Measurements from ENCODE around the gene RAB4B.

Gene RAB4B

DNA sequence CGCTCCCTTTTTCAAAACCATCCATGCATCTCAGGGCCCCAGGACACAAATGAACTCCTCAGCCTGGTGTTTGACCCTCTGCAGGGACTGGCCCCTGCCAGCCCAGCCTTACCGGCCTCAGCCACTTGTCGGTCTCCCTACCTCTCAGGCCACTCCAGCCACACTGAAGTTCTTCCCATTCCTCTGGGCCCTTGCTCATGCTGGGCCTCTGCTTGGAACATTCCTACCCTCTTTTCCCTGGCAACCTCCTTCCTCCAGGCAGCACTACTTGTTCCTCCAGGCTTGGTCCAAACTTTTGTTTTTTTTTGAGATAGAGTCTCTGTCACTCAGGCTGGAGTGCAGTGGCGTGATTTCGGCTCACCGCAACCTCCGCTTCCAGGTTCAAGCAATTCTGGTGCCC is 13.3 kb downstream of the RAB4B start:
- H3K9me3 ChIP-seq, result no peaks in the 10 kb centered on the region
- H3K4me2 ChIP-seq, result peak overlapping the region; percentile 12; the same call in 1 of the 2 replicates
- peaks cover 25% of the 10 kb centered on the region for H3K4me1 ChIP-seq
- H4K20me1 ChIP-seq, result no peaks in the 10 kb centered on the region
- H3K27ac ChIP-seq, result no peak overlapping the region
- TF ChIP-seq Cebpa-rat (IDR thresholded peaks at IDR 0.05), result no peak
- peaks cover 42% of the 10 kb centered on the region for H3K36me3 ChIP-seq
- no peaks in the 10 kb centered on the region for H3K27me3 ChIP-seq
- H3K9ac ChIP-seq, result no peak overlapping the region
- no peak overlapping the region for H3K4me3 ChIP-seq

DNA sequence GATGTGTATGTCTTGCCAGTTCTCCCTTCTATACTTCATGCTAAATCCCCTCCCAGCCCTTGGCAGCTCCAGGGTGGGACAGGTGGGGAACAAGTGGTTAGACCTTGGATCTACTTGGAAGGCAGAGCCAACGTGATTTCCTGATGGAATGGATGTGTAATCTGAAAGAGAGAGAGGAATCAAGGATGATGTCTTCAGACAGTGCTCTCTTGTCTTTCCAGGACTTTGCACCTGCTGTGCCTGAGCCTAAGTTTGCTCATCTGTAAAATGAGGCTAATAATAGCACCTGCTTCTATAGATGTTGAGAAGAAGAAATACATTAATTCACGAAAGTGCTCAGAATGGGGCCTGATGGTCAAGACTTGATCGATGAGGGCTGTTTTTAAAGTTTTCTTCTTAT is 13.9 kb downstream of the RAB4B start:
- Histone ChIP-seq H3K27me3 (no peaks in the 10 kb centered on the region), H3K4me3 (no peak overlapping the region), H3K9ac (peak overlapping the region; percentile 4; the same call in 1 of the 2 replicates), H3K36me3 (peaks cover 43% of the 10 kb centered on the region), H3K9me3 (no peaks in the 10 kb centered on the region), H3K27ac (no peak overlapping the region), H3K4me1 (peaks cover 27% of the 10 kb centered on the region), H4K20me1 (no peaks in the 10 kb centered on the region), H3K4me2 (peak overlapping the region; percentile 12)
- TF ChIP-seq Cebpa-rat (IDR thresholded peaks at IDR 0.05), result no peak

DNA sequence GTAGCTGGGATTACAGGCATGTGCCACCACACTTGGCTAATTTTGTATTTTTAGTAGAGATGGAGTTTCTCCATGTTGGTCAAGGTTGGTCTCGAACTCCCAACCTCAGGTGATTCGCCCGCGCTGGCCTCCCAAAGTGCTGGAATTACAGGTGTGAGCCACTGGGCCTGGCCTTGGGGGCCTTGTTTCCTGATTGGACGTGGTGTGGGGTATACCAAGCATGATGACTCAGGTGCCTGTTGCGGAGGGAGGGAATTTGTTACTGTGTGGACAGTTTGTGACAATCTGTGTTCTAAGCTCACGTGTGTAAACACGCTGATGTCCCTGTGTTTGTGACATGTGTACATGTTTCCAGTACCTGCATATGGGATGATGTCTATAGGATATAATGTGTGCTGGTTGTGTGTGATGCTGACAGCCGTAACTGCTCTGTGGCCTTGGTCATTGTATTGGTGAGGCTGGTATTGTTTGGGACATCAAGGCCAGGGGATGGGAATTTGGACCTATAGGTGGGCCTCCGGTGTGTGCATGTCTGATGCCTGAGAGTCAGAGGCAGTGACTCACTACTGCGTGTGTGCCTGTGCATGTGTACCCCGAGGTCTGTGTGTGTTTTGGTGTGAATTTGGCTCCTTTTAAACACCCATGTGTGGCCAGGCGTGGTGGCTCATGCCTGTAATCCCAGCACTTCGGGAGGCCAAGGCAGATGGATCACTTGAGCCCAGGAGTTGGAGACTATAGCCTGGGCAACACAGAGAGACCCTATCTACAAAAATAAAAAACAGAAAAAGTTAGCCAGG is 19.3 kb downstream of the RAB4B start:
- peaks cover 30% of the 10 kb centered on the region for H4K20me1 ChIP-seq
- H3K4me2 ChIP-seq, result peak overlapping the region; percentile 79
- H3K27ac ChIP-seq, result peak overlapping the region; percentile 61
- peak overlapping the region; percentile 76; the same call in 1 of the 2 replicates for H3K9ac ChIP-seq
- H3K4me3 ChIP-seq, result peak overlapping the region; percentile 68
- H3K36me3 ChIP-seq, result peaks cover 36% of the 10 kb centered on the region
- no peaks in the 10 kb centered on the region for H3K9me3 ChIP-seq
- H3K27me3 ChIP-seq, result no peaks in the 10 kb centered on the region
- peaks cover 45% of the 10 kb centered on the region for H3K4me1 ChIP-seq
- TF ChIP-seq Cebpa-rat (IDR thresholded peaks at IDR 0.05), result no peak

DNA sequence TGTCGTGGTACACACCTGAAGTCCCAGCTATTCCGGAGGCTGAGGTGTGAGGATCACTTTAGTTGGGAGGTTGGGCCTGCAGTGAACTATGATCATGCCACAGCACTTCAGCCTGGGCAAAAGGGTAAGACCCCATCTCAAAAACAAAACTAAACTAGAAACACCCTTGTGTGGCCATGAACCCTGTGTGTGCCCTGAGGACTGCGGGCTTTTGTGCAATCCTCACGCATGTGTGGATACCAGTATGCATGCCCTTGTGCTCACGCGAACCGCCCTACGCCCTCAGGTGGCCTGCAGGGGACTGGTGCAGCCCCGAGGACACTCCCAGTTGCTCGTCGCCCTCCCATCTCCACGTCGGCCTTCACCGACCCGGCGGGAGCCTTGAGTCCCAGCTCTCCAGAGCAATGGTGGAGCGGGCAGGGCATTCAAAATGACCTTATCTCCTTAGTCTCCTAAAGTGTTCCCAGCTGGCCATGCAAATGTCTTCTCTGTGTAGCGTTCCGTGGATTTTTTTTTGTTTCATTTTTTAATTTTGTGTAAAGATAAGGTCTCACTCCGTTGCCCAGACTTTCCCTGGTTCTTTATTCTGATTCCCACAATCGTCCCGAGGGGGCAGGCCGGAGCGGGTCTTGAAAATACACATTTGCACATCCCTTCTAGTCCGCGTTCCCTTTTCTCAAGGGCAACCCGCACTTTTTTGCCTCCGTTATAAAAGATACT is 20.1 kb downstream of the RAB4B start:
- peaks cover 38% of the 10 kb centered on the region for H4K20me1 ChIP-seq
- no peak; the same call in 1 of the 2 replicates for TF ChIP-seq Cebpa-rat (IDR thresholded peaks at IDR 0.05)
- peak overlapping the region; percentile 68 for H3K4me3 ChIP-seq
- H3K27ac ChIP-seq, result peak overlapping the region; percentile 61
- peaks cover 38% of the 10 kb centered on the region for H3K36me3 ChIP-seq
- peak overlapping the region; percentile 79 for H3K4me2 ChIP-seq
- H3K4me1 ChIP-seq, result peaks cover 48% of the 10 kb centered on the region
- H3K9me3 ChIP-seq, result no peaks in the 10 kb centered on the region
- no peaks in the 10 kb centered on the region for H3K27me3 ChIP-seq
- peak overlapping the region; percentile 76 for H3K9ac ChIP-seq

DNA sequence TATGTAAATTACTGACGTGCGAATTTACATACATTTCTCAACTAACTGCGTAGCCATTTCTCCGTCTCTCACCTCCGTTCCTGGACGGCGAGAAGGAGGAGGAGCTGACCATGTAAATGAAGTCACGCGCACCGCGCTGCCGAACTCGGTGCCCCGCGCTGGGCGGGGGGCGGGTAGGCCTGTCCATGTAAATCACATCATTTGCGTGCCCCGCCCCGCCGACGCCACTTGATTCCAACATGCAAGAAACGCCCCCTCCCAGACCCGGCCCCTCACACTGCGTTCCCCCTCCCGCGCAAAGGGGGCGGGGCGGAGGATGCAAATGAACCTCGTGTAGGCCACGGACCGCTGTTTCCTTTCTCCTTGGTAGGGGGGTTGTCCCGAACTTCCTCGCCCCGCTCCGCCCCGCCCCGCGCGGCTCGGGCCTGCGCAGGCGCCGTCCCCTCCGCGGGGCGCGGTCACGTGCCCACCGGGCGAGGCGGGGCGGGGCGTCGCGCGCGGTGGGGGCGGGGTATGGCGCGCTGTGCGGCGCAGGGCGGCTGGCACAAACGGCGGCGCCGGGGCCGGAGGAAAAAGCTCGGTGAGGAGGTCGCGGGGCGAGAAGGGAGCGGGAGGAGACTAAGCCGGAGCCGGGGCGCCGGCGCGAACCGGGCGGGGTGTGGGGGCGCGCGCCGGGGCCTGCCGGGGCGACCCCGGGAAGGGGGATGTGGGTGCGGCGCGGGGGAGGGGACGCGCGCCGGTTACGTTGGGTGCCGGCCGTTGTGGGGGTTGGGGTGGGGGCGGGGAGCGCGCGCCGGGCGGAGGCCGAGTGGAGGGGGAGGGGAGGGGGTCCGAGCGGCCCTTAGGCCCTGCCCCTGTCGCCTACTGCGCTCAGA is 20.9 kb downstream of the RAB4B start, which contains the start of gene EGLN2:
Gene EGLN2, plus strand, starts transcription at position 509 of the 875 bp plus-strand sequence. CDS start 1,382 bp downstream, outside the sequence.
- Histone ChIP-seq H3K27me3 (no peaks in the 10 kb centered on the region), H3K9me3 (no peaks in the 10 kb centered on the region), H3K4me2 (peak within 1 kb of the TSS; percentile 94), H3K36me3 (peaks cover 46% of the 10 kb centered on the region), H3K4me3 (peak within 1 kb of the TSS; percentile 97), H4K20me1 (peaks cover 46% of the 10 kb centered on the region), H3K27ac (peak within 1 kb of the TSS; percentile 97), H3K4me1 (peaks cover 56% of the 10 kb centered on the region), H3K9ac (peak within 1 kb of the TSS; percentile 97)
- no peak for TF ChIP-seq Cebpa-rat (IDR thresholded peaks at IDR 0.05)

DNA sequence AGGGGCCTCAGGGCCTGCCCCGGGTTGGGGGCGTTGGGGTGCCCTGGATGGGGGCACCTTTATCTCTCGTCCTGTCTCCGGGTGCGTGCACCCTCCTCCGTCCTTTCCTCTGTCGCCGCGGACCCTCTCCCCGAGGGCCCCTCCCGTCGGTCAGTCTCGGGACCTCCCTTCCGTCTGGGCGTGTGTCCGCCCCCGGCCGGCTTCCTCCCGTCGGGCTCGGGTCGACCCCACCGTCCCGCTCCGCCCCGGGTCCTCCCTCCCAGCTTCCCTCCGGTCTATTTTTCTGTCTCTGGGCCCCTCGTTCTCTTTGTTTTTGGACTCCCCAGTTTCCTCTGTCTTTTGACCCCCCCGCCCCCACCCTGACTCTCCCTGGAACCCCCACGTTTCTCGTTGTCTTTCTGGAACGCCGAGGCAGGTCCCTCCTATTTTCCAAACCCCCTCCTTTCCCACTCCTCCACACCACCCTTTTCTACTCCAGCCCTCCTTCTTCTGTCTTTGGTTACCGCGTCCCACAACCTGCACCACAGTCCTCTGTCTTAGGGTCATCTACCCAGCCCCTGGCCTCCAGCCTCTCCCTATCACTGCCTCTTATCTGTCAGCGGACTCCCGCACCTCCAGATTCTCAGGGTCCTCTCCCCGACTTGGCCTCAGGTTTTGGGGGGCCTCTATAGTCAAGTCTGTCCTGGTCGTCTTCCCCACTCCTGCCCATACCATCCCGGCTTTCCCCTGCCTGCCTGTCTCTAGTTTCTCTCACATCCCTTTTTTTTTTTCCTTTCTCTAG is 21.7 kb downstream of the RAB4B start:
- H4K20me1 ChIP-seq, result peaks cover 54% of the 10 kb centered on the region

DNA sequence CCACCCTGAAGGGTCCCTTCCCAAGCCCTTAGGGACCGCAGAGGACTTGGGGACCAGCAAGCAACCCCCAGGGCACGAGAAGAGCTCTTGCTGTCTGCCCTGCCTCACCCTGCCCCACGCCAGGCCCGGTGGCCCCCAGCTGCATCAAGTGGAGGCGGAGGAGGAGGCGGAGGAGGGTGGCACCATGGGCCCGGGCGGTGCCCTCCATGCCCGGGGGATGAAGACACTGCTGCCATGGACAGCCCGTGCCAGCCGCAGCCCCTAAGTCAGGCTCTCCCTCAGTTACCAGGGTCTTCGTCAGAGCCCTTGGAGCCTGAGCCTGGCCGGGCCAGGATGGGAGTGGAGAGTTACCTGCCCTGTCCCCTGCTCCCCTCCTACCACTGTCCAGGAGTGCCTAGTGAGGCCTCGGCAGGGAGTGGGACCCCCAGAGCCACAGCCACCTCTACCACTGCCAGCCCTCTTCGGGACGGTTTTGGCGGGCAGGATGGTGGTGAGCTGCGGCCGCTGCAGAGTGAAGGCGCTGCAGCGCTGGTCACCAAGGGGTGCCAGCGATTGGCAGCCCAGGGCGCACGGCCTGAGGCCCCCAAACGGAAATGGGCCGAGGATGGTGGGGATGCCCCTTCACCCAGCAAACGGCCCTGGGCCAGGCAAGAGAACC is 22.4 kb downstream of the RAB4B start:
- peak overlapping the region; percentile 97 for H3K4me3 ChIP-seq
- H3K9ac ChIP-seq, result peak overlapping the region; percentile 97
- no peaks in the 10 kb centered on the region for H3K27me3 ChIP-seq
- peak overlapping the region; percentile 97 for H3K27ac ChIP-seq
- H4K20me1 ChIP-seq, result peaks cover 61% of the 10 kb centered on the region
- H3K4me1 ChIP-seq, result peaks cover 71% of the 10 kb centered on the region
- peaks cover 62% of the 10 kb centered on the region for H3K36me3 ChIP-seq
- TF ChIP-seq Cebpa-rat (IDR thresholded peaks at IDR 0.05), result no peak
- peak overlapping the region; percentile 94 for H3K4me2 ChIP-seq
- no peaks in the 10 kb centered on the region for H3K9me3 ChIP-seq

More for the DNA sequence above, 21.7 kb downstream of the RAB4B start:
- Histone ChIP-seq H3K27ac (peak overlapping the region; percentile 97), H3K9me3 (no peaks in the 10 kb centered on the region), H3K9ac (peak overlapping the region; percentile 97), H3K36me3 (peaks cover 55% of the 10 kb centered on the region), H3K4me3 (peak overlapping the region; percentile 97), H3K4me2 (peak overlapping the region; percentile 94), H3K4me1 (peaks cover 64% of the 10 kb centered on the region), H3K27me3 (no peaks in the 10 kb centered on the region)
- no peak for TF ChIP-seq Cebpa-rat (IDR thresholded peaks at IDR 0.05)

DNA sequence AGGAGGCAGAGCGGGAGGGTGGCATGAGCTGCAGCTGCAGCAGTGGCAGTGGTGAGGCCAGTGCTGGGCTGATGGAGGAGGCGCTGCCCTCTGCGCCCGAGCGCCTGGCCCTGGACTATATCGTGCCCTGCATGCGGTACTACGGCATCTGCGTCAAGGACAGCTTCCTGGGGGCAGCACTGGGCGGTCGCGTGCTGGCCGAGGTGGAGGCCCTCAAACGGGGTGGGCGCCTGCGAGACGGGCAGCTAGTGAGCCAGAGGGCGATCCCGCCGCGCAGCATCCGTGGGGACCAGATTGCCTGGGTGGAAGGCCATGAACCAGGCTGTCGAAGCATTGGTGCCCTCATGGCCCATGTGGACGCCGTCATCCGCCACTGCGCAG is 22.9 kb downstream of the RAB4B start:
- TF ChIP-seq Cebpa-rat (IDR thresholded peaks at IDR 0.05), result no peak
- H3K27ac ChIP-seq, result peak overlapping the region; percentile 97; the same call in 1 of the 2 replicates

More for the DNA sequence above, 22.9 kb downstream of the RAB4B start:
- Histone ChIP-seq H3K36me3 (peaks cover 65% of the 10 kb centered on the region), H3K4me1 (peaks cover 76% of the 10 kb centered on the region), H3K4me2 (peak overlapping the region; percentile 94), H3K9me3 (no peaks in the 10 kb centered on the region), H4K20me1 (peaks cover 66% of the 10 kb centered on the region), H3K9ac (peak overlapping the region; percentile 97), H3K4me3 (peak overlapping the region; percentile 97), H3K27me3 (no peaks in the 10 kb centered on the region)

All from BLaER1 (cell line).